DND-41 (cell line): Measurements from ENCODE around the gene BCO1.

Source experiments
- EZH2 ChIP-seq: IDR thresholded peaks from 3 replicates; pipeline ENCODE4 v1.6.1; 2012; ENCODE audit warnings: borderline replicate concordance, low read depth, mild to moderate bottlenecking, moderate library complexity, low read length, inconsistent platforms; ENCODE audit not compliant: severe bottlenecking
- TF ChIP-seq, protein P1 (sequence below): IDR thresholded peaks from 2 replicates; pipeline ENCODE4 v1.5.1; 2012; ENCODE audit warnings: borderline replicate concordance, low read length, moderate library complexity, mild to moderate bottlenecking; ENCODE audit not compliant: poor library complexity, severe bottlenecking; ENCODE audit errors: extremely low read depth

DNA sequence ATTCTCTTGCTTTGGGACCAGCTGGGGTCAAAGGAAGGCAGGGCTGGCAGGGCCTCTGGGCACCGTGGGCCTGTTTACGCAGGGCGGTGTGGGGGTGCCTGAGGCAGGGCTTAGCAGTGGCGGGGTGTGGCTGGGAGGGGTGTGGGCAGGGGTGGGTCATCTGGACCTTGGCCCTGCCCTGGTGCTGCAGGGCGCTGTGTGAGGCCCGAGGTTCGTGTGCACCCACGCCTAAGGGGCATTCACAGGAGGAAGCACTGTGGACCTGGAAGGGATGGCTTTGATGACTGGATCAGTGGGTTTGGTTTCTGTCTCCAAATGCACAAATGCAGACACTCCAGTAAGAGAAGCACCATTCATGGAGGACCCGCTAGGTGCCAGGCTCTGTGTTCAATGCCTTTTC, 37.3 kb downstream of the BCO1 start:
- no peak for TF ChIP-seq EZH2
- TF ChIP-seq, protein P1, sequence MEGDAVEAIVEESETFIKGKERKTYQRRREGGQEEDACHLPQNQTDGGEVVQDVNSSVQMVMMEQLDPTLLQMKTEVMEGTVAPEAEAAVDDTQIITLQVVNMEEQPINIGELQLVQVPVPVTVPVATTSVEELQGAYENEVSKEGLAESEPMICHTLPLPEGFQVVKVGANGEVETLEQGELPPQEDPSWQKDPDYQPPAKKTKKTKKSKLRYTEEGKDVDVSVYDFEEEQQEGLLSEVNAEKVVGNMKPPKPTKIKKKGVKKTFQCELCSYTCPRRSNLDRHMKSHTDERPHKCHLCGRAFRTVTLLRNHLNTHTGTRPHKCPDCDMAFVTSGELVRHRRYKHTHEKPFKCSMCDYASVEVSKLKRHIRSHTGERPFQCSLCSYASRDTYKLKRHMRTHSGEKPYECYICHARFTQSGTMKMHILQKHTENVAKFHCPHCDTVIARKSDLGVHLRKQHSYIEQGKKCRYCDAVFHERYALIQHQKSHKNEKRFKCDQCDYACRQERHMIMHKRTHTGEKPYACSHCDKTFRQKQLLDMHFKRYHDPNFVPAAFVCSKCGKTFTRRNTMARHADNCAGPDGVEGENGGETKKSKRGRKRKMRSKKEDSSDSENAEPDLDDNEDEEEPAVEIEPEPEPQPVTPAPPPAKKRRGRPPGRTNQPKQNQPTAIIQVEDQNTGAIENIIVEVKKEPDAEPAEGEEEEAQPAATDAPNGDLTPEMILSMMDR: no peak
